Memory B cell (primary cell): ENCODE data around the gene CELSR1.

Experiments used
- ATAC-seq: fragments of 150-1000 bp; cut with Tn5 transposase; 2 replicates; pipeline ENCODE4 v1.10.0; 2021; ENCODE audit warnings: low read depth, mild to moderate bottlenecking, moderate library complexity
- DNase-seq, 2 donors: peaks; one replicate each; pipeline ENCODE4 v3.0.0; 2022; ENCODE audit warnings: low spot score in 2 of 2
- H3K27ac Mint-ChIP-seq: one replicate; pipeline ENCODE4 v1.8.0; 2022; ENCODE audit warnings: mild to moderate bottlenecking, moderate library complexity, mixed read lengths
- H3K27me3 Mint-ChIP-seq: one replicate; pipeline ENCODE4 v1.8.0; 2022; ENCODE audit warnings: mixed read lengths
- H3K36me3 Mint-ChIP-seq: one replicate; pipeline ENCODE4 v1.8.0; 2022; ENCODE audit warnings: mild to moderate bottlenecking, mixed read lengths
- H3K4me1 Mint-ChIP-seq: one replicate; pipeline ENCODE4 v1.8.0; 2022; ENCODE audit warnings: mixed read lengths
- H3K4me3 Mint-ChIP-seq: one replicate; pipeline ENCODE4 v1.8.0; 2022; ENCODE audit warnings: mild to moderate bottlenecking, moderate library complexity, mixed read lengths
- H3K9me3 Mint-ChIP-seq: one replicate; pipeline ENCODE4 v1.8.0; 2022; ENCODE audit warnings: mixed read lengths

CELSR1 gene

GRCh38 chr22:46390105-46390651 is 147.2 kb downstream of the CELSR1 start:
- Mint-ChIP-seq H3K27ac (no peak overlapping the region), H3K36me3 (peaks cover 6% of the 10 kb centered on the region), H3K27me3 (no peaks in the 10 kb centered on the region), H3K9me3 (no peaks in the 10 kb centered on the region), H3K4me3 (no peak overlapping the region), H3K4me1 (no peaks in the 10 kb centered on the region)
- no peak for ATAC-seq
- no peak for DNase-seq

DNA sequence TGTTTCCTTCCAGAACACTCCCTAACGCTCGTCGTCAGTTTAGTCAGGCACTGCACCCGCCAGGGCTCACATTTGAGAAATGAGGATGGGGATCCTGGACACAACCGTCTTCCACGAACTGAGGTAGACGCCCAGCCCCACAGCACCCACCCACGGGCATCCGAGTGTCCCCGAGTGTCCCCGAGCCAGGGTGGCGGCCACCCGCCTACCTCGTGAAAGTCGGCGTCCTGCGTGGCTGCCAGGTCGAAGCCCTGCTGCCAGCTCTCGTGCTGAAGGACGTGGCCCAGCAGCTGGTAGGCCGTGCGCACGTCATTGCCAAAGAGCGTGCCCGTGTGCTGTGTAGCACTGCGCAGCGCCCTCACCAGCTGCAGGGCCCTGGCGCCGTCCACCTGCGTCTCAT is 148.3 kb downstream of the CELSR1 start:
- no peak for ATAC-seq
- Mint-ChIP-seq H3K4me1 (no peaks in the 10 kb centered on the region), H3K4me3 (no peak overlapping the region), H3K27me3 (no peaks in the 10 kb centered on the region), H3K36me3 (peaks cover 6% of the 10 kb centered on the region), H3K9me3 (no peaks in the 10 kb centered on the region), H3K27ac (no peak overlapping the region)
- DNase-seq: no peak

- Mint-ChIP-seq H3K4me1 (no peaks in the 10 kb centered on the region), H3K36me3 (peaks cover 4% of the 10 kb centered on the region)
These were observed 148.8 kb downstream of the CELSR1 start for GRCh38 chr22:46388647-46389046.

DNA sequence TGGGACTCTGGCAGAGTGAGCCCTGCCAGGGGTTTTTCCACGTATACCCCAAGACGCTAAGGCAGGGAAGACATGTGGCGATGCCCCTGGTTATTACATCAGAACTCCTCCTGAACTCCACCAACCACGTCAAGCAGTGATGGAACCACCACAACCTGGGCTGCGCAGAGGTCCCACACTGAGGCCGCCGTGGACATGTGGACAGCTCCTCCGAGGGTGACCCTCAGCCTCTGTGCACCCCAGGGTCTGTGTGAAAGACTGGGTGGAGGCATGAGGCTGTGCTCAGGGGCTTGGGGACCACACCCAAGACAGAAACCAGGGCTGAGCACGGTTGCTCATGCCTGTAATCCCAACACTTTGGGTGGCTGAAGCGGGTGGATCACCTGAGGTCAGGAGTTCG is 149.7 kb downstream of the CELSR1 start:
- DNase-seq: no peak
- Mint-ChIP-seq H3K27ac (no peak overlapping the region), H3K4me3 (no peak overlapping the region), H3K9me3 (no peaks in the 10 kb centered on the region), H3K4me1 (no peaks in the 10 kb centered on the region), H3K27me3 (no peaks in the 10 kb centered on the region), H3K36me3 (peaks cover 6% of the 10 kb centered on the region)
- ATAC-seq: no peak

More at GRCh38 chr22:46388647-46389046, 148.8 kb downstream of the CELSR1 start:
- Mint-ChIP-seq H3K27ac (no peak overlapping the region), H3K27me3 (no peaks in the 10 kb centered on the region), H3K9me3 (no peaks in the 10 kb centered on the region), H3K4me3 (no peak overlapping the region)
- ATAC-seq (no peak), DNase-seq (no peak)

GRCh38 chr22:46386312-46386711 is 151.1 kb downstream of the CELSR1 start:
- H3K4me1 Mint-ChIP-seq: no peaks in the 10 kb centered on the region
- no peaks in the 10 kb centered on the region for H3K9me3 Mint-ChIP-seq
- peaks cover 11% of the 10 kb centered on the region for H3K36me3 Mint-ChIP-seq
- H3K27me3 Mint-ChIP-seq: no peaks in the 10 kb centered on the region
- DNase-seq: no peak
- H3K4me3 Mint-ChIP-seq: no peak overlapping the region
- ATAC-seq: no peak
- no peak overlapping the region for H3K27ac Mint-ChIP-seq

GRCh38 chr22:46382524-46382923 is 154.9 kb downstream of the CELSR1 start:
- Mint-ChIP-seq H3K4me3 (no peak overlapping the region), H3K36me3 (peaks cover 27% of the 10 kb centered on the region), H3K4me1 (no peaks in the 10 kb centered on the region), H3K27ac (no peak overlapping the region), H3K9me3 (no peaks in the 10 kb centered on the region), H3K27me3 (no peaks in the 10 kb centered on the region)
- no peak for DNase-seq
- no peak for ATAC-seq

DNA sequence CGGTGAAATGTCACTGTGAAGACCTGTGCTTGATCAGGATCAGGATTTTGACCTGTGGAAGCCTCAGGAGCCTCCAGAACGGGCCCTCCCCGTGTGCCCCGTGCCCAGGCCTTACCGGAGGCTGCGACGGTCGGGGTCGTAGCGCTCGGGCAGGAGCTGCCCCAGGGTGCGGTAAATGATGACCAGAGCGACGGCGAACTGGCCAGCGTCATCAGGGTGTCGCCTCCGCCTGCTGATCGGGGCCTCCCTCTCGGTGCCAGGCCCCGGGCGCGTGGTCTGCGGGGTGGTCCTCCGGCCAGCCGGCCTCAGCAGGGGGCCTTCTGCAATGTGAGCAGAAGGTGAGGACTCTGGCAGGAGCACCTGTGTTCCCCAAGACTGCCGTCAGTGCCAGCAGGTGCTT is 155.7 kb downstream of the CELSR1 start:
- no peak for DNase-seq
- no peak for ATAC-seq
- Mint-ChIP-seq H3K4me3 (no peak overlapping the region), H3K9me3 (no peaks in the 10 kb centered on the region), H3K27me3 (no peaks in the 10 kb centered on the region), H3K4me1 (no peaks in the 10 kb centered on the region), H3K36me3 (peaks cover 33% of the 10 kb centered on the region), H3K27ac (no peak overlapping the region)

- no peak overlapping the region for H3K4me3 Mint-ChIP-seq
- H3K27me3 Mint-ChIP-seq: no peaks in the 10 kb centered on the region
- DNase-seq: no peak
- H3K4me1 Mint-ChIP-seq: no peaks in the 10 kb centered on the region
- H3K36me3 Mint-ChIP-seq: peaks cover 36% of the 10 kb centered on the region
- no peak overlapping the region for H3K27ac Mint-ChIP-seq
- no peak for ATAC-seq
- no peaks in the 10 kb centered on the region for H3K9me3 Mint-ChIP-seq
These were observed 156.3 kb downstream of the CELSR1 start for GRCh38 chr22:46381142-46381541.

DNA sequence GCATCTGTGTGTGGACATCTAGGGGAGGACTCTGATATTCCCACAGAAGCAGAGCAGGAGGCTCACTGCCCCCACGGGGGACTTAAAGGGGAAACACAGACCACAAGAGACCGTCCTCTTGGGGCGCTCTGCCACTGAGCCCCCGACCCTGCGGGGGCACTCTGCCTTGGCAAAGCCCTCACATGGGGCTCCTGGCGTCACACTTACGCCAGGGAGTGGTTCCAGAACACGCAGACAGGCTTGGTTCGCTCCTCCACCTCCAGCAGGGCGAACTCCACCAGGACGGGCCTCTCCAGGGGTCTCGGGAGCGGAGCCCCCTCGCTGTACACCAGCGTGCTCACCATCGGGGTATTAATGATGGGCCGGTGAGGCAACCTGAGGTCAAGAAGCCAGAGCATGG is 156.8 kb downstream of the CELSR1 start:
- Mint-ChIP-seq H3K27me3 (no peaks in the 10 kb centered on the region), H3K4me3 (no peak overlapping the region), H3K27ac (no peak overlapping the region), H3K4me1 (no peaks in the 10 kb centered on the region), H3K9me3 (peaks cover 2% of the 10 kb centered on the region), H3K36me3 (peaks cover 41% of the 10 kb centered on the region)
- ATAC-seq (no peak), DNase-seq (no peak)

- H3K4me1 Mint-ChIP-seq: peaks cover 2% of the 10 kb centered on the region
- ATAC-seq (no peak), DNase-seq (no peak)
- no peaks in the 10 kb centered on the region for H3K27me3 Mint-ChIP-seq
- H3K36me3 Mint-ChIP-seq: peaks cover 45% of the 10 kb centered on the region
- H3K4me3 Mint-ChIP-seq: no peak overlapping the region
- peaks cover 2% of the 10 kb centered on the region for H3K9me3 Mint-ChIP-seq
- no peak overlapping the region for H3K27ac Mint-ChIP-seq
These were observed 157.4 kb downstream of the CELSR1 start for GRCh38 chr22:46380069-46380468.

- ATAC-seq (no peak), DNase-seq (no peak)
- H3K36me3 Mint-ChIP-seq: peaks cover 45% of the 10 kb centered on the region
- no peak overlapping the region for H3K4me3 Mint-ChIP-seq
- H3K27ac Mint-ChIP-seq: no peak overlapping the region
- H3K4me1 Mint-ChIP-seq: peaks cover 2% of the 10 kb centered on the region
- no peaks in the 10 kb centered on the region for H3K27me3 Mint-ChIP-seq
- peaks cover 2% of the 10 kb centered on the region for H3K9me3 Mint-ChIP-seq
These were observed 158.1 kb downstream of the CELSR1 start for GRCh38 chr22:46379066-46379930.

GRCh38 chr22:46378426-46379065 is 158.9 kb downstream of the CELSR1 start:
- no peak for ATAC-seq
- peaks cover 2% of the 10 kb centered on the region for H3K9me3 Mint-ChIP-seq

GRCh38 chr22:46377525-46378425 is 159.6 kb downstream of the CELSR1 start:
- no peaks in the 10 kb centered on the region for H3K27me3 Mint-ChIP-seq

More at GRCh38 chr22:46378426-46379065, 158.9 kb downstream of the CELSR1 start:
- Mint-ChIP-seq H3K27ac (no peak overlapping the region), H3K4me3 (no peak overlapping the region), H3K36me3 (peaks cover 45% of the 10 kb centered on the region), H3K4me1 (peaks cover 2% of the 10 kb centered on the region), H3K27me3 (no peaks in the 10 kb centered on the region)
- no peak for DNase-seq

More at GRCh38 chr22:46377525-46378425, 159.6 kb downstream of the CELSR1 start:
- Mint-ChIP-seq H3K27ac (no peak overlapping the region), H3K4me3 (no peak overlapping the region), H3K36me3 (peaks cover 46% of the 10 kb centered on the region), H3K4me1 (peaks cover 2% of the 10 kb centered on the region), H3K9me3 (peaks cover 2% of the 10 kb centered on the region)
- ATAC-seq (no peak), DNase-seq (no peak)
